ENCODE measurements around the gene PZP.
"Not testable (repeated sequence)": the region's sequence is repeated elsewhere in the genome, so short reads cannot be mapped to it uniquely, and the experiment has no call there.

Gene PZP

DNA sequence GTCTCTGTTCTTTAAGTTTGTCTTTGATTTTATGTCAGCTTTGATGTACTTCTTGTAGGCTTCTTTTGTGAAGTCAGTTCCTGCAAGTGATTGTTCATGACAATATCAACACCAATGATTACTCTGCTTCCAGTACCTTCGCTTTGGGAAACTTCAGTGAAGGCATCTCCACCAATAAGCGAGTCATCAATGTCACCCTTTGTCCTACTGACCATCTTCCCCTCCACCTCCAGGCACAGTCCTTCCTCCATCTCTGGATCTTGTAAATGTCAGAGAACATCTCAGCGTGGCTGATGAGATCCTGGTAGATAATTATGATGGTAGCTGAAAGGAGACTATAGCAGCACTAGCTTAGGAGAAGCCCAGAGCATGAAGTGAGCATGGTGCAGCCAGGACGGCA, 52.1 kb downstream of the PZP start:
- H3K4me3 Mint-ChIP-seq = no peak overlapping the region
- H3K9me3 Mint-ChIP-seq = no peaks in the 10 kb centered on the region
- no peaks in the 10 kb centered on the region for H3K36me3 Mint-ChIP-seq (ENCODE audit: low read depth)
- H3K27ac Mint-ChIP-seq = no peak overlapping the region
- peaks cover 7% of the 10 kb centered on the region for H3K27me3 Mint-ChIP-seq
- H3K4me1 Mint-ChIP-seq (ENCODE audit: low read depth) = peaks cover 10% of the 10 kb centered on the region
- intact Hi-C loops (cut with micrococcal nuclease) = no loop called here

- no peak overlapping the region for H3K4me3 Mint-ChIP-seq
- H3K36me3 Mint-ChIP-seq (ENCODE audit: low read depth) = no peaks in the 10 kb centered on the region
- H3K27me3 Mint-ChIP-seq = peaks cover 6% of the 10 kb centered on the region
- H3K4me1 Mint-ChIP-seq (ENCODE audit: low read depth) = peaks cover 4% of the 10 kb centered on the region
- peaks cover 21% of the 10 kb centered on the region for H3K9me3 Mint-ChIP-seq
- H3K27ac Mint-ChIP-seq = no peak overlapping the region
- intact Hi-C loops (cut with micrococcal nuclease) = no loop called here
Observed at GRCh38 chr12:9149372-9149771, 58.8 kb downstream of the PZP start.

GRCh38 chr12:9148926-9149325, 59.3 kb downstream of the PZP start:
- H3K4me3 Mint-ChIP-seq = no peak overlapping the region
- H3K27ac Mint-ChIP-seq = no peak overlapping the region
- peaks cover 6% of the 10 kb centered on the region for H3K27me3 Mint-ChIP-seq
- H3K9me3 Mint-ChIP-seq = peaks cover 26% of the 10 kb centered on the region
- H3K36me3 Mint-ChIP-seq (ENCODE audit: low read depth) = no peaks in the 10 kb centered on the region
- intact Hi-C loops (cut with micrococcal nuclease) = no loop called here
- peaks cover 4% of the 10 kb centered on the region for H3K4me1 Mint-ChIP-seq (ENCODE audit: low read depth)

DNA sequence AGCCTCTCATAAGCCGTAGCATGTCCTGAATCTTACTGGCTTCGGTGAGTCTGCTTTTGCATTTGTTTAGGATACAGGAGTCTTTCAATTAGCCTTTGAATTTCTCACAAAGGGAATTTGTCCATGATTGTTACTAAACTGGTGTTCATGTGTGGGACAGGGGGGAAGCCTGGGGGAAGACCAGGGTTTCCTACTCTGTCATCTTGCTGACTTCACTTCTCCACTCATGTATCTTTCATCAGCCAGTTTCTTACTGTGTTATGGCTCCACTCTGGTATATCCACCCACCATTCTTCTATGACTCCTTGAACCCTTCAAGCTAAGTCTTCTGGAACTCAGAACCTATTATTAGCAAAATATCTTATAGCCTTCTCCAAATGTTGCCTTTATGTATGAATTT, 60.7 kb downstream of the PZP start:
- intact Hi-C loops (cut with micrococcal nuclease) = no loop called here
- no peak overlapping the region for H3K4me3 Mint-ChIP-seq
- H3K9me3 Mint-ChIP-seq = peaks cover 38% of the 10 kb centered on the region
- no peaks in the 10 kb centered on the region for H3K4me1 Mint-ChIP-seq (ENCODE audit: low read depth)
- H3K36me3 Mint-ChIP-seq (ENCODE audit: low read depth) = no peaks in the 10 kb centered on the region
- no peak overlapping the region for H3K27ac Mint-ChIP-seq
- H3K27me3 Mint-ChIP-seq = peaks cover 8% of the 10 kb centered on the region

DNA sequence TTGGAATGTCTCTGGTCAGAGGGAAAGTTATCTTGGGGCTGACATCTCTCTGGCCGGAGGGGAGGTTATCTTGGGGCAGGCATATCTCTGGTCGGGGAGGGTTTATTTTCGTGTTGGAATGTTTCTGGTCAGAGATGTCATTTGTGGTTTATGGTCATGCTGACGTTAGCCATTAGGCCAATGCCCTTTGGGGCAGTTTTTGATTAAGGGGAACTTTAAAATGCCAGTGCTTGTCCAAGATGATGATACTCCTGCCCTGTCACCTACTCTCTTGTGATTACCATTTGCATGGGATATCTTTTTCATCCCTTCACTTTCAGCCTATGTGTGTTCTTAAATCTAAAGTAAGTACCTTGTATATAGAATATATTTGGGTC, 63.5 kb downstream of the PZP start:
- intact Hi-C loops (cut with micrococcal nuclease) = no loop called here
- Mint-ChIP-seq H3K27ac (no peak overlapping the region), H3K9me3 (peaks cover 42% of the 10 kb centered on the region), H3K4me1 (ENCODE audit: low read depth) (no peaks in the 10 kb centered on the region), H3K36me3 (ENCODE audit: low read depth) (no peaks in the 10 kb centered on the region), H3K4me3 (no peak overlapping the region), H3K27me3 (peaks cover 7% of the 10 kb centered on the region)

- no peaks in the 10 kb centered on the region for H3K36me3 Mint-ChIP-seq (ENCODE audit: low read depth)
- H3K27ac Mint-ChIP-seq = no peak overlapping the region
- H3K4me3 Mint-ChIP-seq = no peak overlapping the region
- H3K9me3 Mint-ChIP-seq = peaks cover 48% of the 10 kb centered on the region
- intact Hi-C loops (cut with micrococcal nuclease) = no loop called here
- H3K4me1 Mint-ChIP-seq (ENCODE audit: low read depth) = no peaks in the 10 kb centered on the region
- H3K27me3 Mint-ChIP-seq = peaks cover 7% of the 10 kb centered on the region
Observed at GRCh38 chr12:9143929-9144729, 64.1 kb downstream of the PZP start.

DNA sequence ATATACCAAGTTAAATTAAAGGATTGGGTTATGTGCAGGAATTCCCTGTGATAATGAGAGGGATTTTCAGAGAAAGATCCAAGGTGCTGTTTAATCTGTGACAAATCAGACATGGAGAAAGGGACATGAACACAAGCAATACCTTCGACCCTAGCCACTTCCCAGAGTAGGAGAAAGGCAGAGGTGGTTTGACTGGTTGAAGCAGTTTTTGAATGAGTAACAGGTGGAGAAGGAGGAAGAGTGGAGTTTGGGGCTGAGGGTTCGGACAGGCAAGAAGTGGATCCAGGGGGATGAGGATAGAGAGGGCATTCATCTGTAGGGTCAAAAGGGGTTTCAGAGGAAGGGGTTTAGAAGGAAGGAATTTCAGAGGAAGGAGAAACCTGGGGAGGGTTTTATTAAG, 65.1 kb downstream of the PZP start:
- Mint-ChIP-seq H3K4me3 (no peak overlapping the region), H3K27me3 (peaks cover 6% of the 10 kb centered on the region), H3K4me1 (ENCODE audit: low read depth) (no peaks in the 10 kb centered on the region), H3K9me3 (peaks cover 54% of the 10 kb centered on the region), H3K36me3 (ENCODE audit: low read depth) (no peaks in the 10 kb centered on the region), H3K27ac (no peak overlapping the region)
- intact Hi-C loops (cut with micrococcal nuclease) = no loop called here

DNA sequence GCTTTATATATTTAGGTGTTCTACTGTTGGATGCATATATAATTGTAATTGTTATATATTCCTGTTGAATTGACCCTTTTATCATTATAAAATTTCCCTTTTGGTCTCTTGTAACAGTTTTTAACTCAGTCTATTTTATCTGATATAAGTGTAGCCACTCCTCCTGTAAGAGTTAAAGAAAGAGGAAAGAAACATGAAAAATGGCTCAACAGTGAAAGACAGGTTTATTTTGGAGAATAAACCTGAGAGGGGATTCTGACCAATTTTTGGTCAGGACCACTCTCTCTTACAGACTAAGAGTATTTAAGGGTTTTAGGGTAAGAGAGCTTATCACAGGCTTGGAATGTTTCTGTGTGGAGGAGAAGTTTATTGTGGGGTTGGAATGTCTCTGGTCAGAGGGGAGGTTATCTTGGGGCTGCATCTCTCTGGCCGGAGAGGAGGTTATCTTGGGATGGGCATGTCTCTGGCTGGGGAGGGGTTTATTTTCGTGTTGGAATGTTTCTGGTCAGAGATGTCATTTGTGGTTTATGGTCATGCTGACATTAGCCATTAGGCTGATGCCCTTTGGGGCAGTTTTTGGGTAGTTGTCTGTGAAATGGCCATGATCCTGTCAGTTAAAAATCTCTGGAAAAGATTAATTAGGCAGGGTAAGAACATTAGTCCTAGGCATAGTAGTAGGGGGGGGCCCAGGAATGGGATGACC, 68.5 kb downstream of the PZP start:
- H3K36me3 Mint-ChIP-seq (ENCODE audit: low read depth); intact Hi-C loops (cut with micrococcal nuclease); H3K4me1 Mint-ChIP-seq (ENCODE audit: low read depth); H3K27me3 Mint-ChIP-seq; H3K27ac Mint-ChIP-seq; H3K4me3 Mint-ChIP-seq: not testable (repeated sequence)
- H3K9me3 Mint-ChIP-seq = peaks cover 44% of the 10 kb centered on the region

DNA sequence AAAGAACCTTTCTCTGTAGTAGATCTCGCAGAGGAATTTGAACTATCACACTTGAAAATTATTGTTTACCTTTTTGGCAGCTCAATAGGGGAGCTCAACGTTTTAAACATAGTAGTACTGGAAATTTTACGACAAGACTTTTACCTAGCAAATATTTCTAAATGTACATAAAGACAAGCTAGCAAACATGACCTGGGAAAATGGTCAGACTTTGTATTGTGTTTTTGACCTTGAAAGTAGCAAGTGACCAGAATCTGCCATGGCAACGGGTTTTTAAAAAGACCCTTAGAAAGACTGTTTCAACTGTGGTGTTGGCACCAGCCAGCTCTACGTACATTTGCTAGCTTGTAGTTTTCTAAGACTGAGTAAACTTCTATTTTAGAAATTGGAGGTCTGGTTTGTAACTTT, 72.3 kb downstream of the PZP start:
- no peak overlapping the region for H3K4me3 Mint-ChIP-seq
- H3K4me1 Mint-ChIP-seq (ENCODE audit: low read depth) = no peaks in the 10 kb centered on the region
- H3K27me3 Mint-ChIP-seq = no peaks in the 10 kb centered on the region
- intact Hi-C loops (cut with micrococcal nuclease) = no loop called here
- H3K27ac Mint-ChIP-seq = no peak overlapping the region
- H3K9me3 Mint-ChIP-seq = peaks cover 24% of the 10 kb centered on the region
- H3K36me3 Mint-ChIP-seq (ENCODE audit: low read depth) = no peaks in the 10 kb centered on the region

DNA sequence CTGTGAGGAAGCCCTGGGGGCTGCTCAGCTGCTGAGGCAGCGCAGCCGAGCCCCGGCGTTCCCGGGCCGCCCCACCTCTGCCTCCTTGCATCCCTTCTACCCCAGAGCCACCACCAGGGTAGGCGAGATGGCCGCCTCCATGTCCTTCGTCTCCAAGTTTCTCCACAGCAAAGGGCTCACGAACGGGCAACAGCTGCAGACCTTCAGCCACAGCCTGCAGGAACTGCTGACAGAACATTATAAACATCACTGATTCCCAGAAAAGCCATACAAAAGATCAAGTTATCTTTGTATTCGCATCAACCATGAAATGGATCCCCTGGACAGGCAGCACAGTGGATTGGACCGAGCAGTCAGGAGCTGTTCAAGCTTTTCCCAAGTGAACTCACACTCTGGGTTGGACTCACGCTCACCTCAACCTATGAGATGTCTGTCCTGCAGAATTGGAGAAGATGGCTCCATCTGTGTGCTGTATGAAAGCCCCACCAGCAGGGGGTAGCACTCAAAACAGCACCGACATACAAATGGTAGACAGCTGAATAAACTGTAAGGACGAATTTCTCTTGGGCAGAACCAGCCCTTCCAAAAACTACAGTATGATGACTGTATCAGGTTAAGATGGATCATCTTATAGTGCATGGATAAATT, 73.1 kb downstream of the PZP start:
- intact Hi-C loops (cut with micrococcal nuclease) = no loop called here

GRCh38 chr12:9133216-9133916, 74.8 kb downstream of the PZP start:
- Mint-ChIP-seq H3K4me1 (ENCODE audit: low read depth) (no peaks in the 10 kb centered on the region), H3K27ac (no peak overlapping the region), H3K4me3 (no peak overlapping the region), H3K27me3 (no peaks in the 10 kb centered on the region), H3K9me3 (peaks cover 16% of the 10 kb centered on the region), H3K36me3 (ENCODE audit: low read depth) (no peaks in the 10 kb centered on the region)
- intact Hi-C loops (cut with micrococcal nuclease) = no loop called here

More for the DNA sequence above, 73.1 kb downstream of the PZP start:
- H3K9me3 Mint-ChIP-seq = peaks cover 25% of the 10 kb centered on the region
- H3K27ac Mint-ChIP-seq = no peak overlapping the region
- H3K4me1 Mint-ChIP-seq (ENCODE audit: low read depth) = no peaks in the 10 kb centered on the region
- no peaks in the 10 kb centered on the region for H3K27me3 Mint-ChIP-seq
- H3K4me3 Mint-ChIP-seq = no peak overlapping the region
- no peaks in the 10 kb centered on the region for H3K36me3 Mint-ChIP-seq (ENCODE audit: low read depth)

GRCh38 chr12:9132008-9132535, 76.1 kb downstream of the PZP start:
- peaks cover 14% of the 10 kb centered on the region for H3K9me3 Mint-ChIP-seq
- H3K4me1 Mint-ChIP-seq (ENCODE audit: low read depth) = no peaks in the 10 kb centered on the region
- intact Hi-C loops (cut with micrococcal nuclease) = no loop called here
- no peak overlapping the region for H3K27ac Mint-ChIP-seq
- peaks cover 1% of the 10 kb centered on the region for H3K27me3 Mint-ChIP-seq
- no peak overlapping the region for H3K4me3 Mint-ChIP-seq
- no peaks in the 10 kb centered on the region for H3K36me3 Mint-ChIP-seq (ENCODE audit: low read depth)

DNA sequence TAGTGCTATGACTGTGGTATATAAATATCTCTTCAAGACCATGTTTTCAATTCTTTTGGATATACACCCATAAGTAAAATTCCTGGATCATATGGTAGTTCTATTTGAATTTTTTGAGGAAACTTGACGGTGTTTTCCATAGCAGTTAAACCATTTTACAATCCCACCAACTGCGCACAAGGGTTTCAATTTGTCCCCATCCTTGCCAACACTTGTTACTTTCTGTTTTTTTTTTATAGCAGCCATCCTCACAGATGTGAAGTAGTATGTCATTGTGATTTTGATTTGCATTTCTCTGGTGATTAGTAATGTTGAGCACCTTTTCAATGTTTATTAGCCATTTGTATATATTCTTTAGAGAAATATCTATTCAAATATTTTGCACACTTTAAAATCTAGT, 78.0 kb downstream of the PZP start:
- no peaks in the 10 kb centered on the region for H3K36me3 Mint-ChIP-seq (ENCODE audit: low read depth)
- H3K27ac Mint-ChIP-seq = no peak overlapping the region
- no peak overlapping the region for H3K4me3 Mint-ChIP-seq
- intact Hi-C loops (cut with micrococcal nuclease) = no loop called here
- H3K9me3 Mint-ChIP-seq = peaks cover 8% of the 10 kb centered on the region
- no peaks in the 10 kb centered on the region for H3K4me1 Mint-ChIP-seq (ENCODE audit: low read depth)
- H3K27me3 Mint-ChIP-seq = peaks cover 1% of the 10 kb centered on the region

Data from dendritic cell treated with granulocyte-macrophage colony-stimulating factor and Interleukin-4, amounts not matched to agents 40 ng/mL and 50 ng/mL, for 4 days (primary cell).